ENCODE results near the gene MGAT5. TPM values are rescaled to one million over a fixed set of nuclear protein-coding genes. Genes with fewer than 3 reads are reported as not detected.
A peak's percentile ranks its signal among the peaks of the same experiment; 100 is the strongest.

MGAT5 gene
- total RNA-seq, 4 donors from 2014 or later: 34.1 to 47.5 (median 42.6) TPM

- H3K9me3 ChIP-seq: no peaks in the 10 kb centered on the region
- peak overlapping the region in 1 of 4 donors; percentile 36 for H3K27ac ChIP-seq
- H3K36me3 ChIP-seq: peaks cover 0 to 22% (median 0%) of the 10 kb centered on the region in 3 donors
- DNase-seq (ENCODE audit: low spot score in 2 of 2): no peak
- peaks cover 0 to 36% (median 0%) of the 10 kb centered on the region in 4 donors for H3K4me1 ChIP-seq
- no peaks in the 10 kb centered on the region for H3K27me3 ChIP-seq
- 51 to 58% methylated on average over 3 of the region's 3 CpGs for WGBS, 2 donors
- no peak overlapping the region for H3K4me3 ChIP-seq
- TF ChIP-seq POLR2A (IDR thresholded peaks at IDR 0.05): no peak
- no peak for TF ChIP-seq CTCF (IDR thresholded peaks at IDR 0.05)
- TF ChIP-seq EP300 (IDR thresholded peaks at IDR 0.05): no peak
Observed at GRCh38 chr2:134420920-134421319, 167.0 kb downstream of the MGAT5 start.

- no peaks in the 10 kb centered on the region for H3K27me3 ChIP-seq
- DNase-seq (ENCODE audit: low spot score in 2 of 2): no peak
- no peak for TF ChIP-seq CTCF (IDR thresholded peaks at IDR 0.05)
- no peak for TF ChIP-seq EP300 (IDR thresholded peaks at IDR 0.05)
- no peak for TF ChIP-seq POLR2A (IDR thresholded peaks at IDR 0.05)
- H3K4me1 ChIP-seq: peaks cover 0 to 37% (median 0%) of the 10 kb centered on the region in 4 donors
- no peak overlapping the region for H3K27ac ChIP-seq
- peaks cover 0 to 22% (median 0%) of the 10 kb centered on the region in 3 donors for H3K36me3 ChIP-seq
- H3K9me3 ChIP-seq: no peaks in the 10 kb centered on the region
- H3K4me3 ChIP-seq: no peak overlapping the region
- 68 to 72% methylated on average over 7 of the region's 7 CpGs for WGBS, 2 donors
Observed at GRCh38 chr2:134421556-134422328, 167.9 kb downstream of the MGAT5 start.

GRCh38 chr2:134425724-134426496 lies 172.0 kb downstream of the MGAT5 start:
- Histone ChIP-seq H3K4me3 (no peak overlapping the region), H3K27me3 (no peaks in the 10 kb centered on the region), H3K4me1 (peaks cover 0 to 22% (median 0%) of the 10 kb centered on the region in 4 donors), H3K9me3 (no peaks in the 10 kb centered on the region), H3K27ac (no peak overlapping the region), H3K36me3 (peaks cover 0 to 38% (median 0%) of the 10 kb centered on the region in 3 donors)
- WGBS, 2 donors: 88 to 89% methylated on average over 6 of the region's 6 CpGs
- DNase-seq (ENCODE audit: low spot score in 2 of 2): peak in 1 of 2 donors; percentile 15
- no peak for TF ChIP-seq CTCF (IDR thresholded peaks at IDR 0.05)
- no peak for TF ChIP-seq EP300 (IDR thresholded peaks at IDR 0.05)
- no peak for TF ChIP-seq POLR2A (IDR thresholded peaks at IDR 0.05)

- no peak for TF ChIP-seq CTCF (IDR thresholded peaks at IDR 0.05)
- TF ChIP-seq EP300 (IDR thresholded peaks at IDR 0.05): no peak
- WGBS, 2 donors: 79 to 82% methylated on average over 3 of the region's 3 CpGs
- peaks cover 0 to 44% (median 0%) of the 10 kb centered on the region in 3 donors for H3K36me3 ChIP-seq
- no peak overlapping the region for H3K4me3 ChIP-seq
- no peak for DNase-seq (ENCODE audit: low spot score in 2 of 2)
- H3K9me3 ChIP-seq: no peaks in the 10 kb centered on the region
- H3K4me1 ChIP-seq: peaks cover 0 to 16% (median 0%) of the 10 kb centered on the region in 4 donors
- H3K27ac ChIP-seq: no peak overlapping the region
- H3K27me3 ChIP-seq: no peaks in the 10 kb centered on the region
Observed at GRCh38 chr2:134426721-134427120, 172.8 kb downstream of the MGAT5 start.

- Histone ChIP-seq H3K36me3 (peaks cover 0 to 48% (median 0%) of the 10 kb centered on the region in 3 donors), H3K4me3 (no peak overlapping the region), H3K4me1 (peaks cover 0 to 7% (median 0%) of the 10 kb centered on the region in 4 donors), H3K9me3 (no peaks in the 10 kb centered on the region), H3K27me3 (no peaks in the 10 kb centered on the region), H3K27ac (no peak overlapping the region)
- no peak for DNase-seq (ENCODE audit: low spot score in 2 of 2)
- no peak for TF ChIP-seq EP300 (IDR thresholded peaks at IDR 0.05)
- no peak for TF ChIP-seq POLR2A (IDR thresholded peaks at IDR 0.05)
- WGBS, 2 donors: 71 to 85% methylated on average over 4 of the region's 4 CpGs
Observed at GRCh38 chr2:134429886-134430285, 176.0 kb downstream of the MGAT5 start.
